ENCODE measurements around the gene MRPL46.
A peak's percentile ranks its signal among the peaks of the same experiment; 100 is the strongest.
"Not testable (repeated sequence)": the region's sequence is repeated elsewhere in the genome, so short reads cannot be mapped to it uniquely, and the experiment has no call there.

The MRPL46 gene

GRCh38 chr15:88477126-88477525 is 9.9 kb upstream of the MRPL46 start:
- DNase-seq: no peak

- no peak for DNase-seq
These were observed 9.5 kb upstream of the MRPL46 start for GRCh38 chr15:88476635-88477060.

- DNase-seq: not testable (repeated sequence)
These were observed 6.6 kb upstream of the MRPL46 start for GRCh38 chr15:88473661-88474293.

GRCh38 chr15:88472225-88472624 is 5.0 kb upstream of the MRPL46 start:
- DNase-seq: no peak

- DNase-seq: no peak
These were observed 3.6 kb upstream of the MRPL46 start for GRCh38 chr15:88470625-88471372.

- DNase-seq: no peak
These were observed 2.1 kb upstream of the MRPL46 start for GRCh38 chr15:88469321-88469720.

GRCh38 chr15:88468721-88469120 is 1.5 kb upstream of the MRPL46 start:
- not testable (repeated sequence) for DNase-seq

- DNase-seq: no peak
These were observed 844 bp upstream of the MRPL46 start for GRCh38 chr15:88467935-88468528.

GRCh38 chr15:88465633-88466224 is 1.5 kb downstream of the MRPL46 start:
- no peak for DNase-seq

- DNase-seq: no peak
These were observed 3.2 kb downstream of the MRPL46 start for GRCh38 chr15:88463870-88464532.

- no peak for DNase-seq
These were observed 10.5 kb downstream of the MRPL46 start for GRCh38 chr15:88456733-88457132.

- no peak for DNase-seq
These were observed 12.0 kb downstream of the MRPL46 start for GRCh38 chr15:88454867-88455810.

- DNase-seq: no peak
These were observed 13.0 kb downstream of the MRPL46 start for GRCh38 chr15:88454236-88454635.

GRCh38 chr15:88453651-88454050 is 13.5 kb downstream of the MRPL46 start:
- DNase-seq: no peak

GRCh38 chr15:88450125-88450798 is 16.9 kb downstream of the MRPL46 start:
- DNase-seq: peak in 3 of 4 experiments; percentile 5 to 48 (median 7)

- no peak for DNase-seq
These were observed 17.6 kb downstream of the MRPL46 start for GRCh38 chr15:88449581-88449980.

GRCh38 chr15:88448991-88449461 is 18.2 kb downstream of the MRPL46 start:
- no peak for DNase-seq

GRCh38 chr15:88447741-88448140 is 19.4 kb downstream of the MRPL46 start:
- DNase-seq: no peak

- DNase-seq: no peak
These were observed 20.0 kb downstream of the MRPL46 start for GRCh38 chr15:88447206-88447605.

GRCh38 chr15:88441076-88441730 is 26.0 kb downstream of the MRPL46 start:
- no peak for DNase-seq

- no peak for DNase-seq
These were observed 27.2 kb downstream of the MRPL46 start for GRCh38 chr15:88440021-88440420.
